Medulla oblongata (tissue), 1 donor: ENCODE data around the gene CBFA2T3.
"Not testable (repeated sequence)": the region's sequence is repeated elsewhere in the genome, so short reads cannot be mapped to it uniquely, and the experiment has no call there.

Experiments used
- DNase-seq: peaks from one replicate; pipeline ENCODE4 v3.0.0-alpha.2; 2015; ENCODE audit errors: extremely low spot score

The CBFA2T3 gene

DNA sequence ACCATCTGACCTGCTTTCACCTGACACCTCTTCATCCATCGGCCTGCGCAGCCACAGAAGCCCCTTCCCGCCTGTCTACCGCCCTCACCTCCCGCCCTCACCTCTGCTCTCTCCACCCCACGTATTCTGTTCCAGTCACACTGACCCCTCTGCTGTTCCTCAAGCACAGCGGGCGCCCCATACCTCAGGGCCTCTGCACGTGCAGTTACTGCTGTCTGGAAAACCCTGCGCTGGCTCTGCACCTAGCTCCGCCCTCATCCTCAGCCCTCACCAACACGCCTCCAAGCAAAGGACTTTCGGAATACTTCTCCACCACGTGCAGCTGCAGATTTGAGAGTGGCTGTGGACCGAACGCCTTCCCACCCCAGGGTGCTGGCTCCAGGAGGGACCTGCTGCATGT lies 85.9 kb downstream of the CBFA2T3 start:
- DNase-seq, result no peak

DNA sequence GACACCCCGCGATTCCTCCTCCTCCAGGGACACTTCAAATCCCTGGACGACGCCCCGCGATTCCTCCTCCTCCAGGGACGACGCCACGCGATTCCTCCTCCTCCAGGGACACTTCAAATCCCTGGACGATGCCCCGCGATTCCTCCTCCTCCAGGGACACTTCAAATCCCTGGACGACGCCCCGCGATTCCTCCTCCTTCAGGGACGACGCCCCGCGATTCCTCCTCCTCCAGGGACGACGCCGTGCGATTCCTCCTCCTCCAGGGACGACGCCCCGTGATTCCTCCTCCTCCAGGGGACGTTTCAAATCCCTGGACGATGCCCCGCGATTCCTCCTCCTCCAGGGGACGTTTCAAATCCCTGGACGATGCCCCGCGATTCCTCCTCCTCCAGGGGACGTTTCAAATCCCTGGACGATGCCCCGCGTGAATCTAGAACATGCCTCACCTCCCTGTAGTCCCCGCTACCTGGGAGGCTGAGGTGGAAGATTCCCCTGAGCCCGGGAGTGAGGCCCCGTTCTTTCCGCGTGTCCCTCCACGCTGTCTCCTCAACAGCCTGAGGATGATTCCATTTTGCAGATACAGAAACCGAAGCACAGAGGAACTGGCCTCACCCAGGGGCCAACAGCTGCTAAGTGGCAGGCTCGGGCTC lies 87.2 kb downstream of the CBFA2T3 start:
- DNase-seq, result not testable (repeated sequence)

DNA sequence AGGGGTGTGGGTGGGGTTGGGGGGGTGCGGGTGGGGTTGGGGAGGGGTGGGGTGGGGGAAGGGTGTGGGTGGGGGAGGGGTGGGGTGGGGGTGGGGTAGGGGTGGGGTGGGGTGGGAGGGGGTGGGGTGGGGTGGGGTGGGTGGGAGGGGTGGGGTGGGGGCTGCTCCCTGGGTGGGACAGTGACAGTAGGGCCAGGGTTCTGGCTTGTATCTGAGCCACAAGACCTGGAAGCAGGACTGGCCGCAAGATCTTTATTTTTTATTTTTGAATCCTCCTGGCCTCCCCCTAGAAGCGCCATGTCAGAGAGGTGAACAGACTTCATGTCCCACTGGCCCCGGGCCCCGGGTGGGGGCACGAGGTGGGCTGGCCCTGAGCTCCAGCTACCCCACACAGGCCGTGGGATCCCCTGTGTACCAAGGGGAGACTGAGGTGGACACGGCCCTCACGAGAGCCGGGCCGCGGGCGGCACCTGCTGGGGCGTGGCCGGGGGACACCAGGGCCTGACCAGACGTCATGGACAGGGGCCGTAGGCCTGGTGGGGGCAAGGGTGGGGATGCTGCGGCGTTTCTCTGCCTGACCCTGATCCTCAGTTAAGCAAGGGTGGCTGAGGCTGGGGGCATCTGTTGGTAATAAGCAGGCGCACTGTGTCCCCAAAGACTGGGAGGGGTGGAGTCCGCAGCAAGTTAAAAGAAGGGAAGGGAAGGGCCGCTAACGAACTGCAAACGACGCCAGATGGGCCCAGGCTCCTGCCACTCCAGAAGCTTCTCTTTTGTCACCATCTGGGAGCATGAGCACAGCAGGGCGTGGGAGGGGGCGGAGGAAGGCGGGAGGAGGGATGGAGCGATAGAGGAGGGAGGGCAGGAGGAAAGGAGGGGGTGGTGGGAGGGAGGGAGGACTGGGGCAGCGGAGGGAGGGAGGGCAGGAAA lies 88.3 kb downstream of the CBFA2T3 start:
- DNase-seq, result no peak

DNA sequence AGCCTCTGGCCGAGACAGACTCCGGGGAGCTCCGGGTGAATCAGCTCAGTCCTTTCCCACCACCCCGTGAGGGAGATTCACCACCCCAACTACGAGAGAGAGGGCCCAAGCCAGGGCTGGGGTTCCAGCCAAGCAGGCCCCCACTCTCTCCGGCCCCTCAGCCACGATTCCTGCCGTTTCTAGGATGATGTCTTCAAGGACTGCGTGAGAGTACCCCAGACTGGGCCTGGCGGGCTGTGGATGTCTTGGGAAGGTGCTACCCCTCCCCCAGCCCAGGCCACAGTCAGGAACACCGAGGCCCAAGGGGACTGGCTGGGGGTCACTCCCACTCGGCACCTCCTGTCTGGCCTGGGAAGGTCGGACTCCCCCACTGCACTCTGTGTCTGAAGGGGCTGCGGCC lies 89.0 kb downstream of the CBFA2T3 start:
- no peak for DNase-seq

DNA sequence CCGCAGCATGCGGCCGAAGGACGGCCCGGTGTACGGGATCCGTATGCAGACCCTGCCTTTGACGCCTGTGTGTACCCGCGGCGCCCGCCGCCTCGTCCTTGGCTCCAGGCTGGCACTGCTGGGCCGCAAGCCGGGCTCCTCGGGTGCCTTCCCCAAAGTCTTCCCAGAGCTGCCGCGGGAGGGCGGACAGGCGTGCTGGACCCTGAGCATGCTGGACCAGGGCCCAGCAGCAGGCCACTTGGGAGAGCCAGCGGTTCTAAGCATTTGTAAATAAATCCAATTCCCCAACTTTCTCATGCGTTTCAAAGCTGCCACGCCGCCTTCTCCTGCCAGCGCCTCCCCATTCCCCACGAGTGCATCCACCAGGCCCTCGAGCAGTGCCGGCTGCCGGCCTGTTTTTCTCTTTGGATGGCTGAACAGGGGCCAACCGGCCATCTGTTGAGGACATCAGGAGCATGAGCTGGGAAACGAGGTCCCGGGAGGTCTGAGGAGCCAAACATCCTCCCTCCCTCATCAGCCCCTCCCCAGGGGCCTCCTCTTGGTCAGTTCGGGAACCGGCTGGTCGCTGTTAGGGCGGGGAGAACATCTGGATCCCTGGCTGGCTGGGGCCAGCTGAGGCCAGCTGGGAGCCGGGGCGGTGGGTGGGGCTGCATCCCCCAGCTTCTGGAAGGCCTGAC lies 90.0 kb downstream of the CBFA2T3 start:
- DNase-seq, result no peak

DNA sequence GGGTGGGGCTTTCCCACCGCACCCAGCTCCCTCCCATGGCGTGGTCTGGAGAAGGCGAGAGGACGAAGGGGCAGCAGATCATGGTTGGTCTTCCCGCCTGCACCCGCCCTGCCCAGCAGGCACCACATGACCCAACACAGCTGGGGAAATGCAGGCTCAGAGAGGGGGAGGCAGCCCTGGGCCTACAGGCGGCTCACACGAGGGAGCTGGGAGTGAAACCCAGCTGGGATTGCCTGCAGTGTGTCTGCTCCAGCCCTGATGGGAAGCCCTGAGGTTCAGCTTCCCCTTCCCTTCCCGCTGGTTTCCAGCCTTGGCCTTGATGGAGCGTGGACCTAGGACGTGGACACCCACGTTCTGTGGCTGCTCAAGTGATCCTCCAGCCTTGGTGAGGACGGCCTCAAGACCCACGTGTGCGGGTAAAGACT lies 90.6 kb downstream of the CBFA2T3 start:
- DNase-seq, result no peak

DNA sequence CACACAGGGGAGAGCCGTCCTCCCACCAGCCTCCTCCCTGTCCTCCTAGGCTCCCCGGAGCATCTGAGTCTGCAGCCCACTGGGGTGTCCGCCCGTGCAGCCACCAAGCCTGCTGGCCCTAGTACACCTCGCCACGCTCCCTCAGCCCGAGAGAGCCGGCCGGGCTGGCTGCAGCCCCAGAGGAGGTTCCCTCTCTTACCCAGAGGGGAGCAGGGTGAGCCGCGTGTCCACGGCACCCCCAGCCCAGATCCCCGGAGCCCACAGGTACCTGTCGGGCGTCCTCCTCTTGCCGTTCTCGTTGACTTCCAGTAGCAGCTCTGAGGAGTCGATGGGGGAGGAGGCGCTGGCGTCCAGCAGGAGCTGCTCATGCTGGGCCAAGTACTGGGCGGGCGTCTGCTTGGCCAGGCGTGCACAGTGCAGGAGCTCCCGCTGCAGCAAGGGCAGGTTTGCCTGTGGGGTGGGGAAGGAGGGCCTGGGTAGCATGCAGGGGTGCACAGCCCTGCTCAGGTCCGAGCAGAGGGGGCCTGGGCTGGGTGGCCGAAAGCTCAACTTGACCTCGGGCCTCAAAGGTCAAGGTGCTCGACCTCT lies 91.2 kb downstream of the CBFA2T3 start:
- DNase-seq, result no peak

DNA sequence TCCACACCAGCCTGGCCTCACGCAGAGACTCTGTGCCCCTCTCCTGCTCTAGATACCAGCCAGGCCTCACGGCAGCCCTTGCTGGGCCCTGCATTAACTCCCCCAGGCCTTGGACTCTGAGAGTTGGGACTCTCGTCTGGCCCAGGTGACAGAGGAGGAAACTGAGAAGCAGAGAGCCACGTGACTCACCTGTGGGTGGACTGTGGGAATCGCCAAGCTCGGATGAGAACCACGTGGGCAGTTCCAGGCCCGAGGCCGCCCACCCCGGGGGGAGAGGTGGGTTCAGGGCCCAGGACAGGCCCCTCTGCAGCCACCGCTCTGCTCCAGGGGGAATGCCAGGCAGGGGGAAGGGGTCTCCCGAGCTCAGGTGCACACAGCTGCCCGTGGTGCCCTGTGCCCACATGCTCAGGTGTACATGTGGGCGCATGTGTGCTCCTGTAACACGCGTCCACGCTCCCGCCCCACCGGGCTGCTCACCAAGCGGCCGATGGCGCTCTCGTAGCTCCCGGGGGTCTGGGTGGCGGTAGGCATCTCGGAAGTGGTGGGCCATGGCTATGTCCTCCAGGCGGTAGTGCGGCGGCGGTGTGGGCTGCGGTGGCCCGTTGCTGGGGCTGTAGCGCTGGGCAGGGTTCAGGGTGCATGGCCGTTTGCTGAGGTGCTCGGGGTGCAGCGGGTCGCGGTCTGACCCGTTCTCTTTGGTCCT lies 92.3 kb downstream of the CBFA2T3 start:
- DNase-seq, result no peak

DNA sequence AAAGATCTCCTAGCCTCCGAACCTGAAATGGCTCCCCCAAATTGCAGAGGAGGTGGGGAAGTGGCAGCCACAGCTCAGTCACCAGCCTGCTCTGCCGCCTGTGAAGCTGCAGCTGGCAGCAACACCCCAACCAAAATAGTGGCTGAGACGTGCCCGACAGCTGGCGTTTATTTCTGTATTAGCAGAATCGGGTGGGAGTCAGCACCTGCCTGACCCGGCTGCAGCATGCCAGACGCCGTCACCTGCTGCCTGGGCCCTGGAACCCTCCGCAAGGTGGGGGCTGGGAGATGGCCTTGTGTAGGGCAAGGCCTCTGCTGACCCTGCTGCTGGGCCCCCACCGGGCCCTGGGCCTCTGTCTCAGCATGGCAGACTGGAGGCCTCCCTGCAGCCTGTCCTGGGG lies 93.1 kb downstream of the CBFA2T3 start:
- DNase-seq, result no peak

DNA sequence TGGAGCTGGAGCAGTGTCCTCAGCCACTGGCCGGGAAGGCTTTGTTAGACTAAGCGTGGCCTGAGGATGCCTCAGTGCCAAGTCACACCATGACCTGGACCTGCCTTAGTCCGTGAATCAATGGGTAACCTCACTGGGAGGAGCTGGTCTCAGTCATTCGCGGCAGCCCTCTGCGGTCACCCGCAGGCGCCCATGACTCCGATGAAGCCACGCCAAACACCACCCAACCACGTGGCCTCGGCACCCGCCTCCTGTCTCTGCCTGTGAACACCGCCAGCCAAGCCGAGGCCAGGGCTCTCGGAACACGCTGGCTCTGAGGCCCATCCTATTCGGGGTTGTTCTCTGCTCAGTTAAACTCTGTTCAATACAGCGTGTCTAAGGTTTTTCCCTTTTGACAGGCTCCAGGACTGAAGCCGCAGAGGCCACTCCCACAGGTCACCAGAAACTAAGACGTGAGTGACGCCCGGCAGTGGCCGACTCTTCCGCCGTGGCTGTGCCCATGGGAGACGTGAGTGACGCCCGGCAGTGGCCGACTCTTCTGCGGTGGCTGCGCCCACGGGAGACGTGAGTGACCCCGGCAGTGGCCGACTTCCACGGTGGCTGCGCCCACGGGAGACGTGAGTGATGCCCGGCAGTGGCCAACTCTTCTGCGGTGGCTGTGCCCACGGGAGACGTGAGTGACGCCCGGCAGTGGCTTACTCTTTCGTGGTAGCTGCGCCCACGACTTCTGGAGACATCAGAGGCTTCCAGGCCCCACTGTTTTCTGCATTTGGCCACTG lies 93.7 kb downstream of the CBFA2T3 start:
- no peak for DNase-seq

DNA sequence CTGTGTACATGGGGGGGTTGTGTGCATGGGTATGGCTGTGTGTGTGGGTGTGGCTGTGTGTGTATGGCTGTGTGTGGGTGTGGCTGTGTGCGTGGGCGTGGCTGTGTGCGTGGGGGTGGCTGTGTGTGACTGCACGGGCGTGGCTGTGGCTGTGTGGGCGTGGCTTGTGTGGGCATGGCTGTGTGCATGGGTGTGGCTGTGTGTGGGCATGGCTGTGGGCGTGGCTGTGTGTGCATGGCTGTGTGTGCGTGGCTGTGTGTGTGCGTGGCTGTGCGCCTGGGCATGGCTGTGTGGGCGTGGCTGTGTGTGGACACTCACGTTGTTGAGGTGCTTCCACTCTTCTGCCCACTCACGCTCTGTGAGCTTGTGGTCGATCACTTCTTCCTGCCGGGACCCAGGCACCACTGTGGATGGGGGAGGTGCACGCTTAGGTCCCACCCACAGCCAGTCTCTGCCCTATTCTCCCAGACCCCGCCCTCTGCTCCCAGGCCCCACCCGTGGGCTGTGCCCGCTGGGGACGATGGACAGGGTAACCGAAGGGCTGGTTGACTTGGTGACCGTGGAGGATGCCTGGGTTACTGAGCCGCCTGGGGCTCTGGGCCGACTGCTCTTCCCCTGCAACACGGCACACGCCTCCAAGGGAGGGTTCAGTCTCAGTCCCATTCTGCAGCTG lies 94.5 kb downstream of the CBFA2T3 start:
- no peak for DNase-seq

DNA sequence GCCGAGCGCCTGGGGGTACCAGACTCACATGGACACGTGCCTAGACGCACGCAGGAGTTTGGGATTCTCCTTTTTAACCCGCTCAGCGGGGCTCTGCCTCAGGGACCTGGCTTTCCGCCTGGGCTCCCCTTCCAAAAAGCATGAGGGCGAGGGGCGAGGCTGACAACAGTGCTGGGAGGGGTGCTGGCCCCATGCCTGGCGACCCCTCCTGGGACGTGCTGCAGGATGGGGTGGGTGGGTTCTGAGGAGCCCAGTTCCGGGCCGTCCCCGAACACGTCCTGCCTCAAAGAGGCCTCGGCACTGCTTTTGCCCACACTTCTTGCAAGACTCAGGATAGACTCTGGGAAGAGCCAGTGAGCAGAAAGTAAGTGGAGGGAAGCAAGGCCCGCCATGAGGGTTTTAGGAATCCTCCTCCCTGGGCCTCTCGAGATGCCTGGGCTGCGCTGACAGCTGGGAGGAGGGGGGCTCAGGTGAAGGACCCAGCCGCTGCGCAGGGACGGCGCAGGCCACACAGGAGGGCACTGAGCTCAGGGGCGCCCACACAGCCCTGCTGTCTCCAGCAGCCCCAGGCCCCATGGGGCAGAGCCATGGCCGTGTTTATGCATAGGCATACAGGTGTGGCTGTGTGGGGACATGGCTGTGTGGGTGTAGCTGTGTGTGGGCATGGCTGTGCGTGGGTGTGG lies 95.2 kb downstream of the CBFA2T3 start:
- no peak for DNase-seq

DNA sequence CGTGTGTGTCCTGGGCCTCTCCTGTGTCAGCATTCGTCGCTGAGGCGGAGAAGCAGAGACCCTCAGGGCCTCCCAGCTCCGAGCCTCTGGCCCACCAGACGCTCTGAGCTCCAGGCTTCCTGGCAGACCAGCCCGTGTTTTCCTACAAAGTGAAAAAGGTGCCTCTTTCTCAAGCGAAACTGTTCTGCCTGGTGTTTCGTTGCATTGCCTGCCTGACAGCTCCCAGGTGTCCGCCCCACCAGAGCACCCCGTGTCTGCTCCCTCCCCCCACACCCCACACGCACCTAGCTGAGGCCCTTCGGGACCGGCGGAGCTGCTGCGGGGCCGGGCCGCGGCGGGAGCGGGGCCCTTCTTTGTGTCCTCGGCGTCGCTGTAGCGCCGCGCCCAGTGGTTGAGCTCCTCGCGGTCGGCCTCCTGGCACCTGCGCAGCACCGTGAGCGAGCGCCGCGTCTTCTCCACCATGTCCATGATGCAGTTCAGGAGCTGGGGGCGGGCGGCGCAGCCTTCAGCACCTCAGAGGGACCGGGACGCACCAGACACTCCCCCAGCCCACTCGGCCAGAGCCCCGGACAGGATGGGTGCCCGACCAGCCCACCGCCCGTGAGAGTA lies 95.9 kb downstream of the CBFA2T3 start:
- DNase-seq, result no peak

DNA sequence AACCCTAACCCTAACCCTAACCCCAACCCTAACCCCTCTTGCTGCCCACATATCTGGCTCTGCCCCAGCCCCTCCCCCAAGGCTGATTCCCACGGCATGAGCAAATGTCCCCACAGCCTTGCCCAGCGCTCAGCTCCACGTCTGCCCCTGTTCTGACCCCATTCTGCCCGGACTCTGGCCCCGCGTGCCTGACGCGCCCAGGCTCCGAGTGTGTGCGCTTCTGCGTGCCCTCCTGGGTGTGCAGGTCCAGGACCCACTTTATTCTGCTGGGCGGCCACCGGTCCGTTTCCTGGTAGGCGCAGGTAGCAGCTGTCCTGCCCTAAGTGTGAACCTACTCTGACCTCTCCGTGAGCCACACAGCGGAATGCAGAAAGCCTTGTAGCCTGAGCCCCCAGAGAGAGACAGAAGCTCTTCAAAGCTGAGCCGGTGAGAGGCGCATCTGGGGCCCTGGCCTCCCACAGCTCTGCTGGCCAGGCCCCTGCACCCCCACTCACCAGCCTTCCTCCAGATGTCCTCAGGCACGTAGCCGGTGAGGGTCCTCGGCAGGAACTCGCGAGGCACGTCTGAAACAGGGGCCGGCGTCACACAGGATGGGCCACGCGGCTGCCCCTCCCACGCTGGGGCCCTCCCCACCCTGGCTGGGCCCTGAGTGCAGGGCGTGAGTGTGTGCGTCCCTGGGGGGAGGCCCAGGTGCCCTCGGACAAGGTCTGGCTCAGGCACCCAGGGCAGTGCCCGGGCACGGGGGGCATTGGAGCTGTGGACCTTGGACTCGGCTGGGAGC lies 96.6 kb downstream of the CBFA2T3 start:
- DNase-seq, result no peak

DNA sequence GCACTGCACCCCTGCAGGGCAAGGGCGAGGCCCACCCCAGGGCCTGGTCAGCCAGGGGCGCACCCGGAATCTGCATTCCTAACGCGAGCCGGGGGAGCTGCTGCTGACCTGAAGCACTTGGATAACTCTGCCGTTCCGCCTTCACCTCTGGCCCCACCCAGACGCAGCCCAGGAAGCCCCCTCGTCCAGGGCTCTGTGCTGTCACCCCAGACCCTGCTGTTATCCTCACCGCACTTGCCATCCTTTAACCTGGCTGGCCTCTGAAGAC lies 97.3 kb downstream of the CBFA2T3 start:
- DNase-seq, result no peak

DNA sequence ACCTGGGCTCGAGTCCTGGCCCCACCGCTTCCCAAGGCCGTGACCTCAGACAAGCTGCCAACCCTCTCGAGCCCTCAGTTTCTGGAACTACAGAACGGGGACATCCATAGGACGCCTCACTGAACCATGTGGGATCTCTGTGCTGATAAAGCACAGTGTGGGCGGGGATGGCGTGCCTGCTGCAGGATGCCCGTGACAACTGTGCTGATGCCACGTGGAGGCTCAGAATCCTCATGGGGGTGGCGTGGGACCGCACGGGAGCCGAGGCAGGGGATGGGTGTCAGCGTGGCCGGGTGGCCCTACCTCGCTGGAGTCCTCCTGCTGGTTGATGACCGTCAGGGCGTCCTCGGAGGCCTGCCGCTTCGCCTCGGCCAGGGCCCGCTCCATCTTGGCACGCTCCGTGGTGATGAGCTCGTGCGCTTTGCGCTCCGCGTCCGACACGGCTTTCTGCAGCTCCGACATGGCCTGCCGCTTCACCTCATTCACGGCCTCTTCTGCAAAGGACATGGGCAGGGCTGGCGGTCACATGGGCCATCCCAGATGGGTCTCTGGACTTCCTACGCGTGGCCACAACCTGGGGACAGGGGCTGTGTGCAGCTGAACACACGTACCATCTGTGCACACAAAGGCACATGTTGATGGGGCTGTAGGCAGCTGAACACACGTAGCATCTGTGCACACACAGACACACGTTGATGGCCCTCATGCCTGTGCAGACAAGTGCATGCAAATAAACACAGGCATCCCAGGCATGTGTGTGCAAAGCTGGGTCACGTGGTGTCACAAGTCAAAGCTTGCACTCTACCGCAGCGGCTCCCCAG lies 97.8 kb downstream of the CBFA2T3 start:
- no peak for DNase-seq

DNA sequence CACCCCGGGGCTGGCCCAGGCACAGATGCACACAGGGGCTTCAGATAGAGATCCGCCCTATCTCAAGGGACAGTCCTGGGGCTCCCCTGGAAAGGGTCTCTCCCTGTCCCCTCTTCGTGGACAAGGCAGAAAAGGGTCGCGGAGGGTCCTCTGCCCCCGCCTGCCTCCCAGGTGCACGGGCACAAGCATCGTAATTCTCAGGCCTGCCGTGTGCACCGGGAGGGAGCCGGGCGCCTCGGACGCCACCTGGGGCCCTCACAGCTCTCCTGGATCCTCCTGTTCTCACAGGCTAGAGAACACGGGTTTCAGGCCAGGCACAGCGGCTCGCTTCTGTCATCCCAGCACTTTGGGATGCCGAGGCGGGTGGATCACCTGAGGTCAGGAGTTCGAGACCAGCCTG lies 98.7 kb downstream of the CBFA2T3 start:
- no peak for DNase-seq
